Activated naive CD4-positive, alpha-beta T cell treated with anti-CD3 and anti-CD28 coated beads, Interleukin-2, amount 50 U/mL, for 16 hours (primary cell): ENCODE data around the gene CYGB.
"Not testable (repeated sequence)": the region's sequence is repeated elsewhere in the genome, so short reads cannot be mapped to it uniquely, and the experiment has no call there.

ENCODE experiments used
- DNase-seq: peaks from one replicate; pipeline ENCODE4 v3.0.0-alpha.2; 2020

Gene CYGB

DNA sequence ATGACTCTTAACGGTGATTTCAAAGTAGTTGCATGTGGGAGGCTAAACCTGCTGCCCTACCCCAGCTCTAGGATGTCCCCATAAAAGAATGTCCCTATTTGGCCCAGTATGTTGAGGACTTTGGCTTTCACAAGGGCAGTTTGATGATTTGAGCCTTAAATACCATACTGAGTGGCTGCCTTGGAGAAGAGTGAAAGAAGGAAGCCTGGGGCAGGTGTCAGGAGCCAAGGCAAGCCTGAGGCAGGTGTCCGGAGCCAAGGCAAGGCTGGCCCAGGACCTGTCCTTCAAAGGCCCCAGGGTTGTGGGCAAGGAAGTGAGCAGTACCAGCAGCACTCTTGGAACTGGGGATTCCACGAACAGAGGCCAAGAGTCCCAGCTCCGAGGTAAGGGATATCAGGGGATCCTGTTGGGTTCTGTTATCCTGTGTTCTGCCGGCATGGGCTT lies 29.5 kb upstream of the CYGB start:
- no peak for DNase-seq

DNA sequence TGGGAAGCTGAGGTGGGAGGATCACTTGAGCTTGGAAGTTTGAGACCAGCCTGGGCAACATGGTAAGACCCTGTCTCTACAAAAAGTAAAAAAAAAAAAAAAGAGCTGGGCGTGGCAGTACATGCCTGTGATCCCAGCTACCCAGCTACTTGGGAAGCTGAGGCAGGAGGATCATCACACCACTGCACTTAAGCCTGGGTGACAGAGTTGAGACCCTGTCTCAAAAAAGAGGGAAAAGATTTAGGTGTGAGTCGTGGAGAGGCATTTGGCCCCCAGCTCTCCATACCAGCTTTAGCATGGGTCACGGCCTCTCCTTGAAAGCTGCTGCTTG lies 29.1 kb upstream of the CYGB start:
- DNase-seq, result no peak

DNA sequence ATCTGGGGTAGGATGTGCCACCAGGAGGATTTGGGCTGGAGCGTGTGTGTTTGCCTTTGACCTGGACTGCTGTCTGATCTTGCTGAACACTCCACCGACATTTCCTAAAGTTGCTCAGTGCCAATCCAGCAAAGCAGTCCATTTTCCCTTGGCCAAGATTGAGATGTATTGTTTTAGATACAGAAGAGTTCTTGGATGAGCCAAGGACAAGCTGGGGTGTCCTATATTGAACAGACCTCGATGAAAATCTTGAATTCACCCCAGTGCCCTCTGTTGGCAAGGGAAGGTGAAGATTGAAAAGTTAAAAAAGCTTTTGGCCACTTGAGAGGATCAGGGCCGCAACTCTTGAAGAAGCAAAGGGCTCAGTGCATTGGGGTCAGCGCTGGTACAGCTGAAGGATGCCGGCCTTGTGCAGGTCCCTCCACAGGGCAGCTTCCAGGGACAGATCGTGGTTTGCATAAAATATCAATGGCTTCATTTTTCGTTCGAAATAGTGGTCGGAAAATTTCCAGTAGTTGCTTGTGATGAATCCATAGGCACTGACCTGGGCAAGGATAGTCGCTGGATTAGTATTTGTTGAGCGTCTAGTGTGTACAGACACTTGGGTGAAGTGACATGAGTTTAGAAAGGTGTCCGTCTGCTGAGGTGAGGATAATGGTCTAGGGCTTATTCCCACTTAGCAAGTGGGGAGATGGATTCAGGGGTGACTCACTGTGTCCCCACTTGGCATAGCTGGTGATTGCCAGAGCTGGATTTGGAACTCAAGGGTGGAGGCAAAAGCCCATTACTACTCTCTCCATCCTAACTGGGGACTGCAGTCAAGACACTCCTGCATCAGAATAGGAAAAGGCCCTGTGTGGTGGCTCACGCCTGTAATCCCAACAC lies 28.5 kb upstream of the CYGB start:
- no peak for DNase-seq

DNA sequence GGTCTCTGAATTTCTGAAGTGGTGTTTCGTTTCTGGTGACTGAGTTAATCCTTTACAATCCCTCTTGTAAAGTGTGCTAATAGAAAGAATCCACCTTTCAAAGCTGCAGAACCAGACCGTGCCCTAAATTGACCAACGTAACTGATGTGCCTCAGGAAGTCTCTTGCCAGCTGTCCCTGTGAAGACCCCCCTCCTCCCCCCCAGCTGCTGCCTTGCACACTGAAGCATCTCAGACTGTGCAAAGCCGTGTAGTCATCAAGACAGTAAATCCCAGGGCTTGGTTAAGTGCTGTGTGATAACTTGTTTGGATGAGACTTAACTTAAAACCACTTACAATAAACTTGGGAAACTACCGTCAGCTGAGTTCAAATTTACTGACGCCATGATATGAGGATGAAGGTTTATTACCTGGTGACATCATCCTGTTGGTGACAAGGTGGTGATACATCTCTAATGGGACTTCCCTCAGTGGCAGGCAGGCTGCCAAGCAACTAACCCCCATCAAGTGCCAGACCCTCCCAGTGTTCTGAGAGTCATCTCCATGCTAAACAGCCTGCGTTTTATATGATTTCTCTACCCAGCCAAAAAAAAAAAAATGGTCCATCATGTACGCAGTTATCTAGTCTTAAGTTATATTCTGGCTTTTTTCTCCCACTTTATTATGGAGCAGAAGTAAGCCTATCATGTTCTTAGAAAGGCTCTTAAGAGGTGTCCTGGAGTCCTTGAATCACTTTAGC lies 27.6 kb upstream of the CYGB start:
- DNase-seq, result peak; percentile 56

DNA sequence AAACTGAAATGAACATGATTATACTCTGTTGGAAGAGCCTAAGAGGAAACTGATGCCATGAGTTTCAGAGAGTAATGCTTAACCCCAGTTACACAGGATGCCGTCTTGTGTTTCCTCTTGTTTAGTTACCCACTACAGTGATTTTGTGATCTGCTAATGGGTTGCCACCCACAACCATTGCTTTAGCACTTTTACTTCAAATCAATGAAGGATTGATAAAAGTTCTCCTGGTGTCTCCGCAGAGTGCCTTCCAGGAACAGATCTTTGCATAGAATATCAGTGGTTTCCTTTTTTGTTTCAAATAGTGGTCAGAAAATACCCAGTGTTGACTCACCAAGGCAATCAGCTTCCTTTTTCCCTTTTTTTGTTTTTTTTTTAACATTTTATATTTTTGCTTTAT lies 25.9 kb upstream of the CYGB start:
- DNase-seq, result not testable (repeated sequence)

DNA sequence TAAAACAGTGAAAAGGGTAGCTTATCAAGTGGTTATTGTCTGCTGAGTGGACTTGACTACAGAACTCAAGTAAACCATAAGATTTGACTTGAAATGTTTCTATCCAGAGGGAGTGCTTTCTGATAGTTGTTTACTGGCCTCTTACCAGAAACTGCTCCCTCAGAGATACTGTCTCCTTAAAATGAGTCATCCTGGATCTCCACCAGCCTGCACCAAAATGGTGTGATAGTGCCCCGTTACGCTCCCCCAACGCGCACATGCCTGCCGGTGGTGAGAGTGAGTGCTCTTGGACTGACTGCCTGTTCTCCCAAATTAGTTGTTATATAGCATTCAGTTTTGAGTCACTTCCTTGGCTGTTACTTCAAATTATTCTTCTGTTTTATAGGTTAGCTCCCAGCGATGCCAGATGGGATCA lies 25.2 kb upstream of the CYGB start:
- no peak for DNase-seq

DNA sequence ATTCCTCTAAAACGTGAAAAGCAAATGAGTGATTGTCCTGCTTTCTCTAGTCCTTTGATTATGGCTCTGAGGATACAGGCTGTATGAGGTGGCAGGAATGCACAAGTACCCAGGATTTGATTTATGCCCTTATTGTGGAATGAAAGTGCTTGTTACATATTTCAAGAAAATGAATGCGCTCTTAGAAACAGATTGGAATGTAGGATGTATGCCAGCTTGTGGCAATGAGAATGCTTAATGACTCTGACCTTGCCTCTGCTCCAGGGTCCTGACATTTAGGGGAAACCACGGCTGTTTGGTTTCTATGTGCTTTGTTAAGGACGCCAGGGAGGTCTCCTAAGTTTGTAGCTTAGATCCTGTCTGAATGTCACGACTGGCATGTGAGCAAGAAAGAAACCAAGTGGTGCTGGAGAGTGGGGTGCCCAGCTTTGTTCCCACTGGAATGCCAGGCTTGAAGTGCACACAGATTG lies 24.3 kb upstream of the CYGB start:
- DNase-seq, result no peak

DNA sequence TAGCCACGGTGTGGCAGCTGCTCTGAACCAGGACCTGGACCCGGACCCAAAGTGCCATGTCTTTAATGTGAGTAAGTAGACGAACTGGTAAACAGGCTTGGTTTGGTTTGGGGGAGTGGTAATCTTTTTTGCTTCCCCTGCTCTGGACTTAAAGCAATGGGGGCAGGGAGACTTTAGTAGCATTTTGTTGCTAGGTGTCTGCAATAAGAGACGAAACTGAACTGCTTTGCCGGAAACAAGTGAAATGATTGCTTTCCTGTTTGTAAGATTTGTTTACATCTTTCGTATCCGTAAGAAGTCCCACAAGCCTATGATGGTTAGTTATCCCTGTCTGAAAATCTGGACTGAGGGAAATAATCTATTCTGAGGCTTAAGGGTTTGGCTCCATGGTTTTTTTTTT lies 23.8 kb upstream of the CYGB start:
- DNase-seq, result no peak

DNA sequence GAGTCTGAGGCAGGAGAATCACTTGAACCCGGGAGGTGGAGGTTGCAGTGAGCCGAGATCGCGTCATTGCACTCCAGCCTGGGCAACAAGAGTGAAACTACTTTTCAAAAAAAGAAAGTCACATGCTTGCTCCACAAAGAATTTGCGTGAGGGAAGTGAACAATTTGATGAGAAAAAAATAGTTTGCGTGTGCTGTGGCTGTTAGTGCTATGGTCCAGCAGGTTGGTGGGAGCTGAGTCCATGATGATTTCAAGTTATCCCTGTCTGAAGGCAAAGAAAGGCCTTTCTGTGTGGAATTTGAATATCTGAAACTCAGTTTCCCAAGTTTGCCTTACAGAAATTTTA lies 23.3 kb upstream of the CYGB start:
- no peak for DNase-seq

DNA sequence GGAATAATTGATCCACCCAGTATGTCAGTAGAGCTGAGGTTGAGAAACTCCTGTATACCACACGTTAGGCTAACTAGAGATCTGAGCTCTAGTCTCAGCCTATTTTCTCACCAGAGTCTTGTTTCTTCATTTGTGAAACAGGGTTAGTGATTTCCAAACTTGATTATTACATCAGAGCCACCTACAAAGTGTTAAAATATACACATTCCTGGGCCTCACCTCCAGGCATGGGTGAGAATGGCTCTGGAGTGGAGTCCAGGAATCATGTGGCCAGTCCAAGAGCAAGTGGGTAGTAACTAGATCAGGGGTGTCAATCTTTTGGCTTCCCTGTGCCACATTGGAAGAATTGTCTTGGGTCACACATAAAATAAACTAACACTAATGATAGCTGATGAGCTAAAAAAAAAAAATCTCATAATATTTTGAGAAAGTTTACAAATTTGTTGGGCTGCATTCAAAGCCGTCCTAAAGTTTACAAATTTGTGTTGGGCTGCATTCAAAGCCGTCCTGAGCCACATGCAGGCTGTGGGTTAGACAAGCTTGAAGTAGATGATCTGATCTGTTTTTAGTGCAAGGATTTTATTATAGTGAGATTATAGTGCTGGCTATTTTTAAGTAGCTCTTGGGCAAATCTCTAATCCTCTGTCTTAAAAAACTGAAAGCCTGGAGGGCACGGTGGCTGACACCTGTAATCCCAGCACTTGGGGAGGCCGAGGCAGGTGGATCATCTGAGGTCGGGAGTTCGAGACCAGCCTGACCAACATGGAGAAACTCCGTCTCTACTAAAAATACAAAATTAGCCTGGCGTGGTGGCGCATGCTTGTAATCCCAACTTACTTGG lies 22.7 kb upstream of the CYGB start:
- DNase-seq, result no peak

DNA sequence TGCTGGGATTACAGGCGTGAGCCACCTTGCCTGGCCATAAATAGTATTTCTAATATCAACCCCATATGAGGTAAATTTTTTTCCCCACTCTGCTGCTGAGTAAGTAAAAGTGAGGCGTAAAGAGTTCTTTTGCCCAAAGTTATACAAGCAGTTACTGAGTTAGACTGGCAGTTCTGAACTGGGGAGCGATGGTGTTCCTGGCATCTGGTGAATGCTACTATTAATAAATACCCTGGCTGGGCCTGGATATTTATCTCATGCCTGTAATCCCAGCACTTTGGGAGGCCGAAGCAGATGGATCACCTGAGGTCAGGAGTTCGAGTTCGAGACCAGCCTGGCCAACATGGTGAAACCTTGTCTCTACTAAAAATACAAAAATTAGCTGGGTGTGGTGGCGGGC lies 22.0 kb upstream of the CYGB start:
- not testable (repeated sequence) for DNase-seq

DNA sequence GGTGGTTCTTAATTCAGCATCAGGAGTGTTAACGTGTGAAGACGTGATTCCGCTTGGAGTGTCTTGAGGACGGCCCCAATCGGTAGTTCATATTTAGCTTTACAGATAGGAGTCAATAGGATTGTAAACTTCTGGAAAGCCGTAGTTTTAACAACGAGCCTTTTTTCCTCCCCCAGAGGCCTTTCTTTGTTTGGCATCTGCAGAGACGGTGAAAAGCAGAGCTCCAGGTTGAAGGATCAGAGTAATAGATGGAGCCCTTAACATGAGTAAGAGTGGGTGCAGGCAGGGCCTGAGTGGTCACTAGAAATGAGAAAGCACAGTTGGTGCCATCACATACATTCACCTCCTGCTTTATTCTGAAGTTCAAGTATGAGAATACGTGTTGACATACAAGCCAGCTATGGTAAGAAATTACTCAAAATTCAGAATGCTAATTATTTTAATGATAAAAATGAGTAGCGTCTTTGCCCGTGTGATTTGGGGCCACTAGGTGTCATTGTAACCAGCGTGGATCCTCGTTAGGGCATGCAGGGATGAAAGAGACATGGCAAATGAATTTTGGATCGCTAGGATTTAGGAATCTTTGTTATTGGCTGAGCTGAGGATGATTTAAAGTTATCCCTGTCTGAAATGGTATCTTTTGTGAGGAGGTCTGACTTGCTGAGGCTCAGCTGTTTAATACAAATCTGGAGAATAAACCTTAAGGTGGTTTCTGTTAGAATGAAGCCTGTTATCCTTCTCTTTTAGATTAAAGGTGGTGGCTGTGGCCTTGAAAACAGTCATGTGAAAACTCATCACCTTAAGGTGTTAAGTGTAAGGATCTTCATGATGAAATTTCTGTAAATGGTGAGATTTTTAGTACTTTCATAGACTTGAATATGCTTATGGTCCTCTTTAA lies 20.9 kb upstream of the CYGB start:
- no peak for DNase-seq

DNA sequence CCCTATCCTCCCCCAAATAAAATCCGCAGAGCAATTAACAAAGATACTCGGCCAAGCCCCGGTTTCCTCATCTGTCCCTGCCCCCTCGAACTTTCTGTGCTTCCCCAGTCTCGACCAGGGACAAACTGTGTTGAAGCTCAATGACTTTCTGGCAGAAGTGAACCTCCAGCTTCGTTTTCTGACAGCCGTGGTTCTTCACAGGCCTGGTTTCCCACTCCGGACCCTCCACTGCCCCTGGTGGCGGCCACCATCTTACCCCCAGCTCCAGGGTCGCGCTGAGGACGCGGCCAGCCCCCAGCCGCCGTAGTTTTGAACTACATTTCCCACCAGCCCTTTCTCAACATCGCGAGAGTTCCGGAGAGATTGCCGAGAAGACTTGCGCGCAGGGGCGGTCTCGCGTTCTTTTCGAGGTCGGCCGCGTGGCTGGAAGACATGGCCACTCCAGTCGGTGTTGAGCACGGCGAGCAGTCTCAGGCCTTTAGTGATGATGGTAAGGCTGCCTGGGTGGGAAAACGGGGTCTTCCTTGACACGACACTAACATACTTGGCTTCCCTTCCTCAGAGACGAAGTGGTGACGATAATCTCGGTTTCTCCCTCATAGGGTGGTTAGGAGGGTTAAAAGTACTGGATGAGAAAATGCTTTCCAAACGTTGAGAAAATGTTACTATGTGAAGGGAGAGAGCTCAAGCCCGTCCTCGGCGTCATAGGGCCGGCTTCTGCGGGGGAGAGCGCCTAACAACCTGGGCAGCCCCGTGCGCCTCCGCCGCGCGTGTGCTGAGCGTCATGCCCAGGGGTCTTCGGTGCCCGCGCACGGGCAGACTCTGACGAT lies 20.1 kb upstream of the CYGB start:
- peak; percentile 93 for DNase-seq

DNA sequence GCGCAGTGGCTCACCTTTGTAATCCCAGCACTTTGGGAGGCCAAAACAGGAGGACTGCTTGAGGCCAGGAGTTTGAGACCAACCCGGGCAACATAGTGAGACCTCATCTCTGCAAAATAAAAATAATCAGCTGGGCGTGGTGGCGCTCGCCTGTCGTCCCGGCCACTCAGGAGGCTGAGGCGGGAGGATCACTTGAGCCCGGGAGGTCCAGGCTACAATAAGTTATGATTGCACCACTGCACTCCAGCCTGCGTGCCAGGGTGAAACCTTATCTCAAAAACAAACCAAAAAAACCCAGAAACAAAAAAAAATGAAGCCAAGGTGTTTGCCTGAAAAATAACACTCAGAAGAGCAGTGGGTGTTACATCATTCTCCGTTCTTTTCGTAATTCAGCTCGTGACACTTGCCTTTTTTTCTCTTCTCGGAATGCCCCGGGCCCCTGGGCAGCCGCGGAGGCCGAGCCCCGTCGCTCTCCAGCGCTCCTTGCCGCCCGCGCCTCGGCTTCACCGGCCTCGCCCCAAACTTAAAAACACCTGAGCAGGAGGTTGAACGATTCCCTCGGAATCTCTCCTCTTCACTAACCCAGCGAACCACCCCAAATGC lies 19.4 kb upstream of the CYGB start:
- DNase-seq, result peak; percentile 46

DNA sequence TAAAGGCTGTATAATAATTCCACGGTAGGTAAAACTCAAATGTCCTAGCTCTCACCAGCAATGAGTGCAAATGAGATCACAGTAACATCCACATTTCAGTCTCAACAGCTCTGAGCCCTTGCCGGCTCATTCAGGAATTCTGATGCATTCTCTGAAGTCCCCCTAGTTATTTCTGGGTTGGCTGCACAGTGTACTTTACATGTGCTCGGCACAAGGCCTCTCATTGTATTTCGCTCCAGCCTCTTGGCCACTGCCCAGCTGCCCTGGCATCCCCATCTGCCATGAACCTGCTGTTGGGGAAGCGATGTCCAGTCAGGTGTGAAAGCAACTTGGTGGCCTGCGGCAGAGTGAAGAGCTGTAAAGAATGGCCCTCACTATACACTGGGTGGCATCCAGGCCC lies 16.6 kb upstream of the CYGB start:
- DNase-seq, result no peak

DNA sequence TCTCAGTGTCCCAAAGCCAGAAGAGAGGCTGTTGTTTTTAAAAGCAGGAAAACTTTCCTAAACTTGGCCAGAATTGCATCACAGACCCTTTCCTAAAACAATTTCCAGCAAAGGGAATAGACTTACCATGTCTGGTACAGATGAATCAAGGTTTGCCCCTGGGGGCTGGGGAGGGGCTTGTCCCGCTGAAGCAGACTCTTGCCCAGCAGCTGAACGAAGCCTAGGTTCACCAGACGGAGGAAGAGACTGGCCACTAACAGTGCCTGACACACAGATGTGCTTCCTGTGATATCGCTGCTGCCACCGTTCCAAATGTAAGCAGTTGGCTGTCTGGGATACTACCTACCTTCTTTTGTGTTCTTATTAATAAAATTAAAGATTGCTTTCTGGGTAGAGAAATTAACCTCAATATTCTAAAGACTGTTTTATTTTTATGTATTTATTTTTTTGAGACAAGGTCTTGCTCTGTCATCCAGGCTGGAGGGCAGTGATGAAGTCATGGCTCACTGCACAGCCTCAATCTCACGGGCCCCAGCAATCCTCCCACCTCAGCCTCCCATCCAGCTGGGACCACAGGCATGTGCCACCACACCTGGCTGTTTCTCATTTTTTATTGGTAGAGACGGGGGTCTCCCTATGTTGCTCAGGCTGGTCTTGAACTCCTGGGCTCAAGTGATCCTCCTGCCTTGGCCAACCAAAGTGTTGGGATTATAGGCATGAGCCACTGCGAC lies 15.8 kb upstream of the CYGB start:
- no peak for DNase-seq

DNA sequence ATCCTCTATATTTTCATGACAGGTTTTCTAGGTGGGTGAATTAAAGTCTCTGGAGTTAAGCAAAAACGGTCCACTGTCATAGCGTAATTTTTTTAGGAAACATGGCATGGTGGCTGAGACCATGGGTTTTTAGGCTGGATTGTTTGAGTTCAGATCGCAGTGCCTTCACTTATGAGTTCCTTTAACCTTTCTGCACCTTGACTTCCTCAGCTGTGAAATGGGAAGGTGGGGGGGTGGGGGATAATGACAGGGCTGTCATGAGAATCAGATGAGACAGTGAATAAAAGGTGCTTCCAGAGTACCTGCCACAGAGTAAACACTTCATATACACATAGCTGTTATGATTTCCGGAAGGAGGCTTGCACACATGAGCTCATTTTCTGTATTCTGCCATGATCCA lies 14.2 kb upstream of the CYGB start:
- no peak for DNase-seq

DNA sequence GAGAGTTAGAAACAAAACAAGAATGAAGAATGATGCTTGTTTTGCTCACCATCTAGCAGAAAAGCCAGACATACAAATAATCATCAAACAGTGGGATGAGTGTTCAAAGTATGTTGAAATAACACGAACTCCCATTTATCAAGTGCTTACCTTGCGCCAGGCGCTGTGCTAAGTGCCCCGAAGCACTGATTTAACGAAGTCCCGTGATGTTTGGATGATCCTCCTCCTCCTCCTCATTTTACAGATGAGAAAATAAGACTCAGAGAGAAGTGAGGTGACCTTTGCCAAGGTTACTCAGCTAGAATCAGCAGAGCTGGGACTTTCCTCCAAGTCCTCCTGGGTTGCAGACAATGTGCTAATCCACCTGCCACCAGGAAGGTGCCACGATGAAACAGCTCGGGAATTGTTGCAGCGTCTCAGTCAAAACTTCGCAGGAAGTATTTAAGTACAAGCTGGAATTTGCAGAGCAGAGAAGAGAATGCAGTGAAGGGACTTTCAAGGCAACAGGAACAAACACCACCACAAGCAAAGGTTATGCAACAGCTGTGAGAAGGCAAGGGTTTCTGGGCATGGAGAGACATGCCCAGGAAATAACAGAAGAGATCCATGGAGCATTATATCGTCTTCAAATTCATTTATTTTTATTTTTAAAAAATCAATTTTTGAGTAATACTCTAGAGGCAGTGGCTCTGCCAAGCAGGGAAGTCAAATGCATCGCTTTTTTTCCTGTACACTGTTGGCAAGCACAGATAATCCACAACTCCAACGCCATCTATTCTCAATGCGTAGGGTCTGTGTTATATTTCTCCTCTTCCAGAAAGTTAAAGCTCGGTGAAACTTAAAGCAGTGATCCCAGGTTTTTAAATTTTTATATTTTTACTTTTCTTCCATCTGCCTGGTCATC lies 13.5 kb upstream of the CYGB start:
- no peak for DNase-seq

DNA sequence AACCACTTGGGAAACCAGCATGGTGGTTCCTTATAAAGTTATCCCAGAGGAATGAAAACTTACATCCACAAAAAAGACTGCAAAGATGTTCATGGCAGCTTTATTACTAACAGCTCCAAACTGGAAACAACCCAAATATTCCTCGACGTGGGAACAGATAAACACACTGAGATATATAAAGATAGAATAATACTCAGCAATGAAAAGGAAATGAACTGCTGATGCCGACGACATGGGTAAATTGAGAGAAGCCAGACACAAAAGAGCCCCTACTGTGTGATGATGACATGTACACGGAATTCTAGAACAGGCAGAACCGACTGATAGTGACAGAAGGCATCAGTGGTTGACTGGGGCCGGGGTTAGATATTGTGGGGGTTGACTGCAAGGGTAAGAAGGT lies 12.0 kb upstream of the CYGB start:
- no peak for DNase-seq
